Measurements from ENCODE around the gene PMM2. TPM values are rescaled to one million over a fixed set of nuclear protein-coding genes. Genes with fewer than 3 reads are reported as not detected.

PMM2 gene
- total RNA-seq, 4 donors from 2014 or later = 10.4 to 20.9 (median 16.6) TPM

DNA sequence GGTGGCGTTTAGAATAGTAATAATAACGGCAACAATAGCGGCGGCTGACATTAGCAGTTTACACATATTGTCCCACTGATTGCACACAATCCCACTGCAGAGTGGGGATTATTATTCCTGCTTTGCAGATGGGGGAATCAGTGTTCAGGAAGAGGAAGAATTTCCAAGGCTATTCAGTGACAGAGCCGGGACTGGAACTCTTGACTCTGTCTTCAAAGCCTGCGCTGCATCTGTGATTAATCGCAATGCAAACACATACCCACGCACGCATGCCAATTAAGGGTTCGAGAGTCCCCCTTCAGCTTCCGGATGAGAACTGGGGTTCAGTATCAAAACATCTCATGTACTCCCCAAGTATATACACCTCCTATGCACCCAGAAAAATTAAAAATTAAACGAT is 29.4 kb upstream of the PMM2 start:
- Histone ChIP-seq H3K27me3 (no peaks in the 10 kb centered on the region), H3K27ac (no peak overlapping the region), H3K4me3 (no peak overlapping the region), H3K9me3 (no peaks in the 10 kb centered on the region), H3K4me1 (no peaks in the 10 kb centered on the region), H3K36me3 (peaks cover 0 to 4% of the 10 kb centered on the region in 2 donors)
- ATAC-seq (no peak), DNase-seq (no peak)
- TF ChIP-seq POLR2A (IDR thresholded peaks at IDR 0.05) = no peak
- TF ChIP-seq, protein P1, sequence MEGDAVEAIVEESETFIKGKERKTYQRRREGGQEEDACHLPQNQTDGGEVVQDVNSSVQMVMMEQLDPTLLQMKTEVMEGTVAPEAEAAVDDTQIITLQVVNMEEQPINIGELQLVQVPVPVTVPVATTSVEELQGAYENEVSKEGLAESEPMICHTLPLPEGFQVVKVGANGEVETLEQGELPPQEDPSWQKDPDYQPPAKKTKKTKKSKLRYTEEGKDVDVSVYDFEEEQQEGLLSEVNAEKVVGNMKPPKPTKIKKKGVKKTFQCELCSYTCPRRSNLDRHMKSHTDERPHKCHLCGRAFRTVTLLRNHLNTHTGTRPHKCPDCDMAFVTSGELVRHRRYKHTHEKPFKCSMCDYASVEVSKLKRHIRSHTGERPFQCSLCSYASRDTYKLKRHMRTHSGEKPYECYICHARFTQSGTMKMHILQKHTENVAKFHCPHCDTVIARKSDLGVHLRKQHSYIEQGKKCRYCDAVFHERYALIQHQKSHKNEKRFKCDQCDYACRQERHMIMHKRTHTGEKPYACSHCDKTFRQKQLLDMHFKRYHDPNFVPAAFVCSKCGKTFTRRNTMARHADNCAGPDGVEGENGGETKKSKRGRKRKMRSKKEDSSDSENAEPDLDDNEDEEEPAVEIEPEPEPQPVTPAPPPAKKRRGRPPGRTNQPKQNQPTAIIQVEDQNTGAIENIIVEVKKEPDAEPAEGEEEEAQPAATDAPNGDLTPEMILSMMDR (IDR thresholded peaks at IDR 0.05 in 4 of 5, conservative IDR thresholded peaks at IDR 0.05 in 1 of 5) = no peak
- in situ Hi-C loops (cut with MboI; ENCODE audit: low sequenced_read_pairs in 4 of 4) = no loop called here
- intact Hi-C loops (cut with DNase I; ENCODE audit: low total_unique reads) = no loop called here

DNA sequence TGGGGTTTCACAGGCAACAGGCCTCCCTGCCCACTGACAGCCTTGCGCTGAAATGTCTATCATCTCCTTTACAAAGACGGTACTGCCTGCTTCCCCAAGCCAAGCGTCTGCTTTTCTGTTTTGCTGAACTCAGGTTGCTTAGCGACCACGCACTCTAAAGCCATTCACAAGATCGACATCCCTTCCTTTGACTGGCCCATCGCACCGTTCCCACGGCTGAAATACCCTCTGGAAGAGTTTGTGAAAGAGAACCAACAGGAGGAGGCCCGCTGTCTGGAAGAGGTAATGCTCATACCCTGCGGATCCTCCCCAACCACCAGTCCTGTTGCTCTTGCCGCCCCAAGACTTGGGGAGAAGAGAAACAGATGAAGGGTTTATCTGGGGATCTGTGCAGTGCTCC is 28.9 kb upstream of the PMM2 start:
- DNase-seq (no peak), ATAC-seq (no peak)
- intact Hi-C loops (cut with DNase I; ENCODE audit: low total_unique reads) (no loop called here), in situ Hi-C loops (cut with MboI; ENCODE audit: low sequenced_read_pairs in 4 of 4) (no loop called here)
- H3K4me1 ChIP-seq = no peaks in the 10 kb centered on the region
- H3K36me3 ChIP-seq = peaks cover 0 to 4% of the 10 kb centered on the region in 2 donors
- no peaks in the 10 kb centered on the region for H3K9me3 ChIP-seq
- TF ChIP-seq POLR2A (IDR thresholded peaks at IDR 0.05) = no peak
- TF ChIP-seq, protein P1 (IDR thresholded peaks at IDR 0.05 in 4 of 5, conservative IDR thresholded peaks at IDR 0.05 in 1 of 5) = no peak
- no peak overlapping the region for H3K4me3 ChIP-seq
- no peak overlapping the region for H3K27ac ChIP-seq
- no peaks in the 10 kb centered on the region for H3K27me3 ChIP-seq

DNA sequence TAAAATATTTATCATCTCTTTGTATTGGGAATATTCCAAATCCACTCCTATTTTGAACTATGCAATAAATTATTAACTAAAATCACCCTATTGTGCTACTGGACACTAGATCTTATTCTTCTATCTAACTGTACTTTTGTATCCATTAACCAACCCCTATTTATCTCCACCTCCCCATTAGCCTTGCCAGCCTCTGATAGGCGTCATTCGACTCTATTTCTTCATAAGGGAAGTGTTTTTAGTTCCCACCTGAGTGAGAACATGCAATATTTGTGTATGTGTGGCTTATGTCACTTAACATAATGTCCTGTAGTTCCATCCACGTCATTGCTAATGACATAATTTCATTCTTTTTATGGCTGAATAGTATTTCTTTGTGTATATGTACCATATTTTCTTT is 24.1 kb upstream of the PMM2 start:
- ATAC-seq (no peak), DNase-seq (no peak)
- Histone ChIP-seq H3K9me3 (no peaks in the 10 kb centered on the region), H3K4me3 (no peak overlapping the region), H3K27ac (no peak overlapping the region), H3K27me3 (no peaks in the 10 kb centered on the region), H3K36me3 (peaks cover 0 to 4% of the 10 kb centered on the region in 2 donors), H3K4me1 (no peaks in the 10 kb centered on the region)
- intact Hi-C loops (cut with DNase I; ENCODE audit: low total_unique reads) (loop anchor here (5.0 kb wide), 1 partner anchor 49 kb away; no protein-coding TSS in a partner anchor), in situ Hi-C loops (cut with MboI; ENCODE audit: low sequenced_read_pairs in 4 of 4) (no loop called here)
- TF ChIP-seq POLR2A (IDR thresholded peaks at IDR 0.05) = no peak
- TF ChIP-seq, protein P1 (IDR thresholded peaks at IDR 0.05 in 4 of 5, conservative IDR thresholded peaks at IDR 0.05 in 1 of 5) = no peak

DNA sequence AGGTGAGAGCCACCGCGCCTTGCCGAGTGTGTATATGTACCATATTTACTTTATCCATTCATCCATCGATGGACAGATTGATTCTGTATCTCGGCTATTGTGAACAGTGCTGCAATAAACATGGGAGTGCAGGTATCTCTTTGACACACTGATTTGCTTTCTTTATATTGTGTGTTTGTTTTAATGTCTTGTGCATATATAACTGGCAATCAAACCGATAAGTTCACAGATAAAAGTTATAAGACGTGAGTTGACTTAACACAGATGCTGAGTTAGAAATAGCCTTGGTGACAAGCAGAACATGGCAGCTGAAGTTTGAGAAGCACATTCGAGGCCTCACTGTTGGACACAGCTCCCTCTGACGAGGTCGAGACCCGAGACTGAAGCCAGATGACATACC is 23.4 kb upstream of the PMM2 start:
- H3K4me1 ChIP-seq = no peaks in the 10 kb centered on the region
- intact Hi-C loops (cut with DNase I; ENCODE audit: low total_unique reads) (loop anchor here (5.0 kb wide), 1 partner anchor 48 kb away; no protein-coding TSS in a partner anchor), in situ Hi-C loops (cut with MboI; ENCODE audit: low sequenced_read_pairs in 4 of 4) (no loop called here)
- no peaks in the 10 kb centered on the region for H3K27me3 ChIP-seq
- no peaks in the 10 kb centered on the region for H3K9me3 ChIP-seq
- no peaks in the 10 kb centered on the region for H3K36me3 ChIP-seq
- H3K4me3 ChIP-seq = no peak overlapping the region
- H3K27ac ChIP-seq = no peak overlapping the region
- DNase-seq = no peak
- TF ChIP-seq, protein P1 (IDR thresholded peaks at IDR 0.05 in 4 of 5, conservative IDR thresholded peaks at IDR 0.05 in 1 of 5) = no peak
- TF ChIP-seq POLR2A (IDR thresholded peaks at IDR 0.05) = no peak
- ATAC-seq = no peak

DNA sequence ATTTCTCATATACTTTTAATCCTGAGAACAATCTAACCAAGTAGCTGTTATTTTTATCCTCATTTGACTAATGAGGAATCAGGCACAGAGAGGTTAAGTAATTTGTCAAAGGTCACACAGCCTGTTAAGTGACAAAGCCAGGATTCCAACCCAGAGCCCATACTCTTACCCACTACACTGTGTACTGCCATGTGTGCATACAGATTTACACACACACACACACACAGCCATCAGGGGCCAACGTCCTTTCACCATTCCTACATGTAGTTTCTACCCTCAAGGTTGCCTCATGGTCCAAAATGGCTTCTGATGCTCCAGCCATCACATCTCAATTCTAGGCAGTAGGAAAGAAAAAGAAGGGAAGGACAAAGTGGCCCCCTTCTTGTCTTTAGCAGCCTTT is 22.3 kb upstream of the PMM2 start:
- Histone ChIP-seq H3K36me3 (no peaks in the 10 kb centered on the region), H3K27me3 (no peaks in the 10 kb centered on the region), H3K4me3 (no peak overlapping the region), H3K4me1 (no peaks in the 10 kb centered on the region), H3K27ac (no peak overlapping the region), H3K9me3 (no peaks in the 10 kb centered on the region)
- intact Hi-C loops (cut with DNase I; ENCODE audit: low total_unique reads) = no loop called here
- ATAC-seq (no peak), DNase-seq (no peak)
- TF ChIP-seq POLR2A (IDR thresholded peaks at IDR 0.05) = no peak
- TF ChIP-seq, protein P1 (IDR thresholded peaks at IDR 0.05 in 4 of 5, conservative IDR thresholded peaks at IDR 0.05 in 1 of 5) = no peak
- in situ Hi-C loops (cut with MboI; ENCODE audit: low sequenced_read_pairs in 4 of 4) = no loop called here

All from gastrocnemius medialis (tissue), 4 donors.